Measurements from ENCODE around the gene HDHD5.

Gene HDHD5

GRCh38 chr22:17106161-17106784, 52.8 kb downstream of the HDHD5 start:
- no peak for DNase-seq
- peak; percentile 22 for TF ChIP-seq CTCF (IDR thresholded peaks at IDR 0.05; ENCODE audit: low read depth, low read length, missing control alignments)
- H3K27me3 ChIP-seq (replicated peaks), result no peaks in the 10 kb centered on the region
- in situ Hi-C loops (cut with HindIII; ENCODE audit: low pct_ligation_motif_present, low sequenced_read_pairs), result no loop called here
- no peak overlapping the region for H3K4me3 ChIP-seq (ENCODE audit: low read depth, low read length)
- H3K27ac ChIP-seq, result no peak overlapping the region
- H3K36me3 ChIP-seq (replicated peaks), result peaks cover 38% of the 10 kb centered on the region

- H3K36me3 ChIP-seq (replicated peaks), result peaks cover 45% of the 10 kb centered on the region
- H3K27me3 ChIP-seq (replicated peaks), result no peaks in the 10 kb centered on the region
- no peak for DNase-seq
- no peak for TF ChIP-seq CTCF (IDR thresholded peaks at IDR 0.05; ENCODE audit: low read depth, low read length, missing control alignments)
- no peak overlapping the region for H3K4me3 ChIP-seq (ENCODE audit: low read depth, low read length)
- H3K27ac ChIP-seq, result no peak overlapping the region
- in situ Hi-C loops (cut with HindIII; ENCODE audit: low pct_ligation_motif_present, low sequenced_read_pairs), result no loop called here
These were observed 53.6 kb downstream of the HDHD5 start for GRCh38 chr22:17105143-17106129.

- TF ChIP-seq CTCF (IDR thresholded peaks at IDR 0.05; ENCODE audit: low read depth, low read length, missing control alignments), result no peak
- Histone ChIP-seq H3K36me3 (replicated peaks) (peaks cover 44% of the 10 kb centered on the region), H3K27ac (no peak overlapping the region), H3K27me3 (replicated peaks) (no peaks in the 10 kb centered on the region), H3K4me3 (ENCODE audit: low read depth, low read length) (no peak overlapping the region)
- in situ Hi-C loops (cut with HindIII; ENCODE audit: low pct_ligation_motif_present, low sequenced_read_pairs), result no loop called here
- no peak for DNase-seq
These were observed 54.6 kb downstream of the HDHD5 start for GRCh38 chr22:17104336-17104935.

DNA sequence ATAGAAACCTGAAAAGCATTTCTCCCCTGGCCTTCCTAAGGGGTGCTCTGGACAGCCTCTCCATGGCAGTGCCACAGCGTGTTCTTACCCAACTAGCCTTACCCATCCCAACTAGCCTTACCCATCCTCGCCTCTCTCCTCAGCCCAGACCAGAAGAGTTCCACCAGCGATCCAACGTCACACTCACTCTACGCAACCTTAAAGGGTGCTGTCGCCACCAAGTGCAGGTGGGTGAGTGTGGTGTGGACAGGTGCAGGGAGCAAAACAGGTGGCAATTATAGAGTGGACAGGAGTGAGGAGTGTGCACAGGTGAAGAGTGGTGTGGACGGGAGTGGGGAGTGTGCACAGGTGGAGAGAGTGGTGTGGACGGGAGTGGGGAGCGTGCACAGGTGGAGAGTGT, 55.7 kb downstream of the HDHD5 start:
- in situ Hi-C loops (cut with HindIII; ENCODE audit: low pct_ligation_motif_present, low sequenced_read_pairs), result no loop called here
- no peak overlapping the region for H3K4me3 ChIP-seq (ENCODE audit: low read depth, low read length)
- no peak overlapping the region for H3K27ac ChIP-seq
- DNase-seq, result no peak
- TF ChIP-seq CTCF (IDR thresholded peaks at IDR 0.05; ENCODE audit: low read depth, low read length, missing control alignments), result no peak
- no peaks in the 10 kb centered on the region for H3K27me3 ChIP-seq (replicated peaks)
- H3K36me3 ChIP-seq (replicated peaks), result peaks cover 38% of the 10 kb centered on the region

DNA sequence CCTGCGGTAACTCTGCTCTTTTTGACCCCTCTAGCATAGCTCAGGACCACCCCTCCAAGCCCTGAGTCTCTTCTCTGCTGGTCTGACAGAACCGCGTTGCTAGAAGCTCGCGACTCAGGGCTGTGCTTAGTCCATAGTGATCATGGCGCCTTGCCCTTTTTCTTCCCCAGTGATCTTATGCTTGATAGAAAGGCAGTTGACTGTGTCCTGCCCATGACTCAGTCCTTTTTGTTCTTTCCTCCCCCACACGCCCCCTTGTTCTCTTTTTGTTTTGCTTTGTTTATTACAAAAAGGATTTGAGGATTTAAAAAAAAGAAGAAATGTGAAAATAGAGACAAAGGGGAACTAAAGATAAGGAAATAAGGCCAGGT, 56.8 kb downstream of the HDHD5 start:
- Histone ChIP-seq H3K27me3 (replicated peaks) (no peaks in the 10 kb centered on the region), H3K36me3 (replicated peaks) (peaks cover 36% of the 10 kb centered on the region), H3K4me3 (ENCODE audit: low read depth, low read length) (no peak overlapping the region), H3K27ac (no peak overlapping the region)
- in situ Hi-C loops (cut with HindIII; ENCODE audit: low pct_ligation_motif_present, low sequenced_read_pairs), result no loop called here
- DNase-seq, result no peak
- TF ChIP-seq CTCF (IDR thresholded peaks at IDR 0.05; ENCODE audit: low read depth, low read length, missing control alignments), result no peak
